HepG2 (cell line): ENCODE results near the gene ST3GAL4. TPM values are rescaled to one million over a fixed set of nuclear protein-coding genes. Genes with fewer than 3 reads are reported as not detected.

Source experiments
- ATAC-seq: fragments of 200-7000 bp; cut with Tn5 transposase; 3 replicates; pipeline ENCODE4 v1.9.1; 2020; ENCODE audit warnings: mild to moderate bottlenecking, moderate library complexity
- BruUV-seq: library from RNA; stranded (reverse); fragments of 400-500 nt; replicated peaks from 2 replicates; lab custom pipeline; 2021; lab: Mats Ljungman, UMichigan
- CTCF ChIA-PET: fragments of 300-600 bp; formaldehyde crosslinking; extraction: SDS; loops from one replicate; lab custom pipeline; 2021; ENCODE audit warnings: low total read pairs, inconsistent platforms, low intra/inter-chr PET ratio; lab: Yijun Ruan, JAX
- POLR2A ChIA-PET: fragments of 350-600 bp; sonication (Branson Sonifier 250); formaldehyde crosslinking; loops from one replicate; lab custom pipeline; 2020; ENCODE audit warnings: antibody characterized with exemption, inconsistent platforms; lab: Yijun Ruan, JAX
- DNase-seq: peaks from one replicate; pipeline ENCODE4 v3.0.0-alpha.2; 2015; ENCODE audit warnings: low spot score
- FAIRE-seq: peaks from 3 replicates; lab custom pipeline; 2011; peaks lifted over from hg19 to GRCh38; lab: Jason Lieb, UNC
- H2AFZ ChIP-seq: one replicate; pipeline ENCODE4 v1.6.1; 2011; ENCODE audit warnings: low read length, inconsistent platforms
- H3K27ac ChIP-seq: fragments of 300-600 bp; 3 replicates; pipeline ENCODE4 v1.8.0; 2011; ENCODE audit warnings: mixed run types, mild to moderate bottlenecking, mixed read lengths, low read length, inconsistent platforms; ENCODE audit not compliant: insufficient read depth; ENCODE audit errors: extremely low read length
- H3K27me3 ChIP-seq, 2 experiments: fragments of 200-600 bp in 1 of 2; 2 replicates in 1 of 2; 3 replicates in 1 of 2; pipeline versions ENCODE4 v1.6.0 to v1.8.0; 2011; ENCODE audit warnings: low read length in 2 of 2, mild to moderate bottlenecking in 2 of 2, moderate library complexity in 2 of 2, inconsistent platforms in 1 of 2; ENCODE audit not compliant: insufficient read depth in 2 of 2, control insufficient read depth in 1 of 2
- H3K36me3 ChIP-seq, 2 experiments: fragments of 200-600 bp in 1 of 2; replicated peaks in 1 of 2; 2 replicates in 1 of 2; 3 replicates in 1 of 2; pipeline versions ENCODE4 v1.5.1 to v1.8.0; 2011; ENCODE audit warnings: low read length in 2 of 2, inconsistent platforms in 1 of 2; ENCODE audit not compliant: insufficient read depth in 2 of 2, control insufficient read depth in 1 of 2
- H3K4me1 ChIP-seq: 2 replicates; pipeline ENCODE4 v1.5.1; 2012; ENCODE audit warnings: low read length, inconsistent platforms; ENCODE audit not compliant: insufficient read depth
- H3K4me2 ChIP-seq: 2 replicates; pipeline ENCODE4 v1.6.0; 2011; ENCODE audit warnings: low read depth, low read length, inconsistent platforms
- H3K4me3 ChIP-seq, 3 experiments: fragments of 200-600 bp in 1 of 3; sonication (generic), shearing (Covaris generic) in 1 of 3; replicated peaks in 1 of 3; 2 replicates each; pipeline ENCODE4 v1.5.1; 2011 to 2016; ENCODE audit warnings: low read length in 3 of 3, inconsistent platforms in 2 of 3, low read depth in 2 of 3, mild to moderate bottlenecking in 2 of 3, control low read depth in 1 of 3, mixed read lengths in 1 of 3; ENCODE audit not compliant: insufficient read depth in 1 of 3
- H3K79me2 ChIP-seq: one replicate; pipeline ENCODE4 v1.6.1; 2011; ENCODE audit warnings: low read length, inconsistent platforms; ENCODE audit not compliant: insufficient read depth
- H3K9ac ChIP-seq: 2 replicates; pipeline ENCODE4 v1.6.0; 2011; ENCODE audit warnings: mild to moderate bottlenecking, low read depth, low read length, inconsistent platforms; ENCODE audit not compliant: insufficient read depth
- H3K9me3 ChIP-seq: 2 replicates; pipeline ENCODE4 v1.5.1; 2012; ENCODE audit warnings: mild to moderate bottlenecking, low read length
- H4K20me1 ChIP-seq: 2 replicates; pipeline ENCODE4 v1.6.0; 2011; ENCODE audit warnings: inconsistent platforms, mild to moderate bottlenecking, low read length, moderate library complexity; ENCODE audit not compliant: insufficient read depth
- CHCHD3 ChIP-seq: sonication (generic); formaldehyde crosslinking; IDR thresholded peaks from 2 replicates; pipeline ENCODE4 v1.8.0; 2022; ENCODE audit warnings: mild to moderate bottlenecking, missing genetic modification reagents, moderate library complexity
- KDM3A ChIP-seq: IDR thresholded peaks from 2 replicates; pipeline ENCODE4 v1.6.1; 2018; ENCODE audit warnings: low read depth, missing compliant biosample characterization
- MAFG ChIP-seq: sonication (generic); formaldehyde crosslinking; IDR thresholded peaks from 2 replicates; pipeline ENCODE4 v1.5.1; 2020; ENCODE audit warnings: mild to moderate bottlenecking, missing genetic modification reagents
- RBFOX2 ChIP-seq: fragments of 200-400 bp; formaldehyde crosslinking; IDR thresholded peaks from 2 replicates; pipeline ENCODE4 v1.6.1; 2017; ENCODE audit warnings: low read depth, mild to moderate bottlenecking, low read length
- SALL1 ChIP-seq: sonication (generic); formaldehyde crosslinking; IDR thresholded peaks from 2 replicates; pipeline ENCODE4 v1.8.0; 2022; ENCODE audit warnings: mild to moderate bottlenecking, missing genetic modification reagents
- ZMAT3 ChIP-seq: sonication (generic); formaldehyde crosslinking; conservative IDR thresholded peaks from 2 replicates; pipeline ENCODE4 v1.7.0; 2021; ENCODE audit warnings: missing genetic modification reagents
- ZNF234 ChIP-seq: sonication (generic); formaldehyde crosslinking; conservative IDR thresholded peaks from 2 replicates; pipeline ENCODE4 v1.5.1; 2020; ENCODE audit warnings: mild to moderate bottlenecking, missing genetic modification reagents
- ZNF317 ChIP-seq: sonication (generic); formaldehyde crosslinking; IDR thresholded peaks from 2 replicates; pipeline ENCODE4 v1.5.0; 2020; ENCODE audit warnings: mild to moderate bottlenecking, missing genetic modification reagents
- ZNF678 ChIP-seq: sonication (generic); formaldehyde crosslinking; IDR thresholded peaks from 2 replicates; pipeline ENCODE4 v1.4.0; 2020; ENCODE audit warnings: mild to moderate bottlenecking, missing genetic modification reagents
- ZNF703 ChIP-seq: sonication (generic); formaldehyde crosslinking; IDR thresholded peaks from 2 replicates; pipeline ENCODE4 v1.5.1; 2020; ENCODE audit warnings: missing genetic modification reagents, mild to moderate bottlenecking, moderate library complexity, borderline replicate concordance
- ZSCAN25 ChIP-seq: sonication (generic); formaldehyde crosslinking; IDR thresholded peaks from 2 replicates; pipeline ENCODE4 v1.8.0; 2022; ENCODE audit warnings: mild to moderate bottlenecking, missing genetic modification reagents
- ZSCAN30 ChIP-seq: sonication (generic); formaldehyde crosslinking; IDR thresholded peaks from 2 replicates; pipeline ENCODE4 v1.5.0; 2020; ENCODE audit warnings: mild to moderate bottlenecking, missing genetic modification reagents
- WGBS: methylation state at CpG from one replicate; pipeline ENCODE4 v1.1.6; 2017; ENCODE audit warnings: low lambda C conversion rate; 5-methylcytosine and 5-hydroxymethylcytosine counted together
- in situ Hi-C: cut with HindIII; loops from 2 replicates; pipeline ENCODE4 v1.10.0; 2017; ENCODE audit warnings: low pct_unique_long_range_greater_than_20kb; ENCODE audit not compliant: extremely low pct_ligation_motif_present
- intact Hi-C: fragments of 100-400 bp; cut with micrococcal nuclease; formaldehyde crosslinking; loops from one replicate; pipeline ENCODE4 v1.10.0; 2022; ENCODE audit not compliant: unreplicated experiment
- polyA plus RNA-seq, 8 experiments: library from polyadenylated mRNA; depleted of rRNA in 3 of 8; stranded (reverse) in 7 of 8; unstranded in 1 of 8; fragments of >200 nt; fragmentation: Illumina TruSeq in 4 of 8; extraction: Trizol in 4 of 8; gene quantifications; 2 replicates each; pipeline versions ENCODE4 v1.2.1 to v1.2.3, GENCODE V29; 2011 to 2016; ENCODE audit warnings: low read depth in 4 of 8, missing spikeins in 1 of 8, mixed read lengths in 1 of 8; ENCODE audit not compliant: insufficient read depth in 1 of 8
- total RNA-seq, 5 experiments: library from RNA; depleted of rRNA; stranded (reverse); fragments of >200 nt; fragmentation: Illumina TruSeq; extraction: Trizol; gene quantifications; 2 replicates each; pipeline ENCODE4 v1.2.3, GENCODE V29; 2016; ENCODE audit warnings: low read depth in 1 of 5
- TF ChIP-seq, protein P1 (sequence below): sonication (generic); formaldehyde crosslinking; IDR thresholded peaks from 2 replicates; pipeline ENCODE4 v1.4.0; 2020; ENCODE audit warnings: mild to moderate bottlenecking, missing genetic modification reagents
- TF ChIP-seq, protein P2 (sequence below), 2 experiments: IDR thresholded peaks; 2 replicates each; pipeline ENCODE4 v1.6.1; 2011 to 2012; ENCODE audit warnings: low read length in 2 of 2, borderline replicate concordance in 1 of 2, low read depth in 1 of 2, mild to moderate bottlenecking in 1 of 2, moderate library complexity in 1 of 2
- TF ChIP-seq, protein P3 (sequence below): sonication (generic); formaldehyde crosslinking; IDR thresholded peaks from 2 replicates; pipeline ENCODE4 v1.5.0; 2020; ENCODE audit warnings: missing genetic modification reagents
- TF ChIP-seq, protein P4 (sequence below): sonication (generic); formaldehyde crosslinking; IDR thresholded peaks from 2 replicates; pipeline ENCODE4 v1.4.0; 2020; ENCODE audit warnings: missing genetic modification reagents

Gene ST3GAL4
- total and polyA plus RNA-seq, 2 of the 13 experiments (the other 11 are each of a cell fraction or from before 2014, with no cell fraction given) = 9.1 to 13.3 TPM

DNA sequence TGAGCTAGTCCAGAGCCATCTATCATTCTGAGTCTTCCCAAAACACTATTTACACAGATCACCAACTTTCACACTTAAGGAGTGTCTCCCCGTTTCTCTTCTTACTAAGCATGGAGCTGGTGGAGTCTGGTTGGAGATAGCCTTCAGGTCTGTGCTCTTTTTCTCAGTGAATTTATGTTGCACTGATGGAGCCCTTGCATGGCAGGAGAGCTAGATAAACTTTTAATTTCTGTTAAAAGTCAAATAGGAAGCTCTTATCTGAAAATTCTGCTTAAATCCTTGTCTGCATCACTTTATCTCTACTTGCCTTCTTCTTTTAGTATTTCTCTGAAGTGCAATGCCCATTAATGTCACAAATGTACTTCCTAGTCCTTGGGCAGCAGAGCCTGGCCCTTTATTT is 63.4 kb downstream of the ST3GAL4 start:
- ATAC-seq = no peak
- in situ Hi-C loops = no loop called here
- Histone ChIP-seq H3K27me3 (no peaks in the 10 kb centered on the region), H3K36me3 (peaks cover 1 to 18% of the 10 kb centered on the region in 2 experiments; a peak in 4 of 5 replicates), H3K27ac (no peak overlapping the region), H3K4me1 (peaks cover 10% of the 10 kb centered on the region), H4K20me1 (no peaks in the 10 kb centered on the region), H3K4me2 (no peak overlapping the region), H3K9me3 (no peaks in the 10 kb centered on the region), H3K79me2 (no peaks in the 10 kb centered on the region), H3K9ac (no peak overlapping the region), H2AFZ (no peak overlapping the region), H3K4me3 (no peak overlapping the region)
- ChIA-PET CTCF (no interaction called here), POLR2A (no interaction called here)
- 73% methylated on average over 1 of the region's 1 CpG for WGBS
- no peak for TF ChIP-seq ZMAT3
- TF ChIP-seq ZSCAN30 = no peak
- TF ChIP-seq CHCHD3 = no peak
- TF ChIP-seq KDM3A (CRISPR knock-in tag) = no peak
- TF ChIP-seq, protein P1, sequence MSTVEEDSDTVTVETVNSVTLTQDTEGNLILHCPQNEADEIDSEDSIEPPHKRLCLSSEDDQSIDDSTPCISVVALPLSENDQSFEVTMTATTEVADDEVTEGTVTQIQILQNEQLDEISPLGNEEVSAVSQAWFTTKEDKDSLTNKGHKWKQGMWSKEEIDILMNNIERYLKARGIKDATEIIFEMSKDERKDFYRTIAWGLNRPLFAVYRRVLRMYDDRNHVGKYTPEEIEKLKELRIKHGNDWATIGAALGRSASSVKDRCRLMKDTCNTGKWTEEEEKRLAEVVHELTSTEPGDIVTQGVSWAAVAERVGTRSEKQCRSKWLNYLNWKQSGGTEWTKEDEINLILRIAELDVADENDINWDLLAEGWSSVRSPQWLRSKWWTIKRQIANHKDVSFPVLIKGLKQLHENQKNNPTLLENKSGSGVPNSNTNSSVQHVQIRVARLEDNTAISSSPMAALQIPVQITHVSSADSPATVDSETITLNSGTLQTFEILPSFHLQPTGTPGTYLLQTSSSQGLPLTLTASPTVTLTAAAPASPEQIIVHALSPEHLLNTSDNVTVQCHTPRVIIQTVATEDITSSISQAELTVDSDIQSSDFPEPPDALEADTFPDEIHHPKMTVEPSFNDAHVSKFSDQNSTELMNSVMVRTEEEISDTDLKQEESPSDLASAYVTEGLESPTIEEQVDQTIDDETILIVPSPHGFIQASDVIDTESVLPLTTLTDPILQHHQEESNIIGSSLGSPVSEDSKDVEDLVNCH (CRISPR knock-in tag) = no peak
- no peak for TF ChIP-seq ZNF234
- TF ChIP-seq, protein P2, sequence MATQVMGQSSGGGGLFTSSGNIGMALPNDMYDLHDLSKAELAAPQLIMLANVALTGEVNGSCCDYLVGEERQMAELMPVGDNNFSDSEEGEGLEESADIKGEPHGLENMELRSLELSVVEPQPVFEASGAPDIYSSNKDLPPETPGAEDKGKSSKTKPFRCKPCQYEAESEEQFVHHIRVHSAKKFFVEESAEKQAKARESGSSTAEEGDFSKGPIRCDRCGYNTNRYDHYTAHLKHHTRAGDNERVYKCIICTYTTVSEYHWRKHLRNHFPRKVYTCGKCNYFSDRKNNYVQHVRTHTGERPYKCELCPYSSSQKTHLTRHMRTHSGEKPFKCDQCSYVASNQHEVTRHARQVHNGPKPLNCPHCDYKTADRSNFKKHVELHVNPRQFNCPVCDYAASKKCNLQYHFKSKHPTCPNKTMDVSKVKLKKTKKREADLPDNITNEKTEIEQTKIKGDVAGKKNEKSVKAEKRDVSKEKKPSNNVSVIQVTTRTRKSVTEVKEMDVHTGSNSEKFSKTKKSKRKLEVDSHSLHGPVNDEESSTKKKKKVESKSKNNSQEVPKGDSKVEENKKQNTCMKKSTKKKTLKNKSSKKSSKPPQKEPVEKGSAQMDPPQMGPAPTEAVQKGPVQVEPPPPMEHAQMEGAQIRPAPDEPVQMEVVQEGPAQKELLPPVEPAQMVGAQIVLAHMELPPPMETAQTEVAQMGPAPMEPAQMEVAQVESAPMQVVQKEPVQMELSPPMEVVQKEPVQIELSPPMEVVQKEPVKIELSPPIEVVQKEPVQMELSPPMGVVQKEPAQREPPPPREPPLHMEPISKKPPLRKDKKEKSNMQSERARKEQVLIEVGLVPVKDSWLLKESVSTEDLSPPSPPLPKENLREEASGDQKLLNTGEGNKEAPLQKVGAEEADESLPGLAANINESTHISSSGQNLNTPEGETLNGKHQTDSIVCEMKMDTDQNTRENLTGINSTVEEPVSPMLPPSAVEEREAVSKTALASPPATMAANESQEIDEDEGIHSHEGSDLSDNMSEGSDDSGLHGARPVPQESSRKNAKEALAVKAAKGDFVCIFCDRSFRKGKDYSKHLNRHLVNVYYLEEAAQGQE (IDR thresholded peaks at IDR 0.05; ENCODE audit: borderline replicate concordance in 1 of 2, low read depth in 1 of 2, low read length in 2 of 2) = no peak
- TF ChIP-seq, protein P3, sequence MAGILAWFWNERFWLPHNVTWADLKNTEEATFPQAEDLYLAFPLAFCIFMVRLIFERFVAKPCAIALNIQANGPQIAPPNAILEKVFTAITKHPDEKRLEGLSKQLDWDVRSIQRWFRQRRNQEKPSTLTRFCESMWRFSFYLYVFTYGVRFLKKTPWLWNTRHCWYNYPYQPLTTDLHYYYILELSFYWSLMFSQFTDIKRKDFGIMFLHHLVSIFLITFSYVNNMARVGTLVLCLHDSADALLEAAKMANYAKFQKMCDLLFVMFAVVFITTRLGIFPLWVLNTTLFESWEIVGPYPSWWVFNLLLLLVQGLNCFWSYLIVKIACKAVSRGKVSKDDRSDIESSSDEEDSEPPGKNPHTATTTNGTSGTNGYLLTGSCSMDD (CRISPR knock-in tag) = no peak
- TF ChIP-seq RBFOX2 = no peak
- TF ChIP-seq, protein P4, sequence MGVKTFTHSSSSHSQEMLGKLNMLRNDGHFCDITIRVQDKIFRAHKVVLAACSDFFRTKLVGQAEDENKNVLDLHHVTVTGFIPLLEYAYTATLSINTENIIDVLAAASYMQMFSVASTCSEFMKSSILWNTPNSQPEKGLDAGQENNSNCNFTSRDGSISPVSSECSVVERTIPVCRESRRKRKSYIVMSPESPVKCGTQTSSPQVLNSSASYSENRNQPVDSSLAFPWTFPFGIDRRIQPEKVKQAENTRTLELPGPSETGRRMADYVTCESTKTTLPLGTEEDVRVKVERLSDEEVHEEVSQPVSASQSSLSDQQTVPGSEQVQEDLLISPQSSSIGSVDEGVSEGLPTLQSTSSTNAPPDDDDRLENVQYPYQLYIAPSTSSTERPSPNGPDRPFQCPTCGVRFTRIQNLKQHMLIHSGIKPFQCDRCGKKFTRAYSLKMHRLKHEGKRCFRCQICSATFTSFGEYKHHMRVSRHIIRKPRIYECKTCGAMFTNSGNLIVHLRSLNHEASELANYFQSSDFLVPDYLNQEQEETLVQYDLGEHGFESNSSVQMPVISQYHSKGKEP (CRISPR knock-in tag) = no peak
- no peak for TF ChIP-seq SALL1 (CRISPR knock-in tag)
- no peak for TF ChIP-seq ZNF317 (CRISPR knock-in tag)
- TF ChIP-seq ZNF678 = no peak
- TF ChIP-seq ZSCAN25 (CRISPR knock-in tag) = no peak
- TF ChIP-seq MAFG (CRISPR knock-in tag) = no peak
- TF ChIP-seq ZNF703 (CRISPR knock-in tag) = no peak
- DNase-seq = no peak
- BruUV-seq = no TSS peak
- FAIRE-seq = no peak
- intact Hi-C loops = no loop called here
